MM.1S (cell line): ENCODE results near the gene KRTAP2-2.

Experiments
- CTCF ChIP-seq: fragments of 300-600 bp; sonication (generic); IDR thresholded peaks from 2 replicates; pipeline ENCODE4 v1.5.1; 2016; ENCODE audit warnings: antibody characterized with exemption, low read length, mixed read lengths
- EZH2phosphoT487 ChIP-seq: fragments of 300-600 bp; sonication (generic); IDR thresholded peaks from 2 replicates; pipeline ENCODE4 v1.6.1; 2018; ENCODE audit warnings: antibody characterized with exemption, low read length

GRCh38 chr17:41063449-41063848, 8.4 kb upstream of the KRTAP2-2 start:
- TF ChIP-seq EZH2phosphoT487, result no peak
- no peak for TF ChIP-seq CTCF
